NT2/D1 (cell line): ENCODE measurements around the gene CCDC3.

Experiments
- YY1 ChIP-seq: IDR thresholded peaks from 2 replicates; pipeline ENCODE4 v1.6.1; 2011; ENCODE audit not compliant: insufficient read length, insufficient read depth
- ZNF274 ChIP-seq: IDR thresholded peaks from 2 replicates; pipeline ENCODE4 v1.6.1; 2011; ENCODE audit warnings: mild to moderate bottlenecking, low read depth, low read length

- TF ChIP-seq YY1 (no peak), ZNF274 (no peak)
Observed at GRCh38 chr10:13016886-13017285, 15.4 kb upstream of the CCDC3 start.
